Memory B cell (primary cell): ENCODE measurements around the gene SPTBN5.

Experiments
- ATAC-seq: fragments of 150-1000 bp; cut with Tn5 transposase; 2 replicates; pipeline ENCODE4 v1.10.0; 2021; ENCODE audit warnings: low read depth, mild to moderate bottlenecking, moderate library complexity
- DNase-seq, 2 donors: peaks; one replicate each; pipeline ENCODE4 v3.0.0; 2022; ENCODE audit warnings: low spot score in 2 of 2
- H3K27ac Mint-ChIP-seq: one replicate; pipeline ENCODE4 v1.8.0; 2022; ENCODE audit warnings: mild to moderate bottlenecking, moderate library complexity, mixed read lengths
- H3K27me3 Mint-ChIP-seq: one replicate; pipeline ENCODE4 v1.8.0; 2022; ENCODE audit warnings: mixed read lengths
- H3K36me3 Mint-ChIP-seq: one replicate; pipeline ENCODE4 v1.8.0; 2022; ENCODE audit warnings: mild to moderate bottlenecking, mixed read lengths
- H3K4me1 Mint-ChIP-seq: one replicate; pipeline ENCODE4 v1.8.0; 2022; ENCODE audit warnings: mixed read lengths
- H3K4me3 Mint-ChIP-seq: one replicate; pipeline ENCODE4 v1.8.0; 2022; ENCODE audit warnings: mild to moderate bottlenecking, moderate library complexity, mixed read lengths
- H3K9me3 Mint-ChIP-seq: one replicate; pipeline ENCODE4 v1.8.0; 2022; ENCODE audit warnings: mixed read lengths

The SPTBN5 gene

GRCh38 chr15:41901431-41901830, 7.6 kb upstream of the SPTBN5 start:
- H3K4me3 Mint-ChIP-seq = no peak overlapping the region
- DNase-seq (no peak), ATAC-seq (no peak)
- no peak overlapping the region for H3K27ac Mint-ChIP-seq
- H3K36me3 Mint-ChIP-seq = peaks cover 5% of the 10 kb centered on the region
- peaks cover 4% of the 10 kb centered on the region for H3K9me3 Mint-ChIP-seq
- peaks cover 5% of the 10 kb centered on the region for H3K4me1 Mint-ChIP-seq
- H3K27me3 Mint-ChIP-seq = no peaks in the 10 kb centered on the region

- no peak overlapping the region for H3K27ac Mint-ChIP-seq
- no peaks in the 10 kb centered on the region for H3K27me3 Mint-ChIP-seq
- peaks cover 8% of the 10 kb centered on the region for H3K4me1 Mint-ChIP-seq
- no peaks in the 10 kb centered on the region for H3K36me3 Mint-ChIP-seq
- no peak overlapping the region for H3K4me3 Mint-ChIP-seq
- DNase-seq (no peak), ATAC-seq (no peak)
- H3K9me3 Mint-ChIP-seq = no peaks in the 10 kb centered on the region
These were observed 6.9 kb upstream of the SPTBN5 start for GRCh38 chr15:41900526-41901380.

DNA sequence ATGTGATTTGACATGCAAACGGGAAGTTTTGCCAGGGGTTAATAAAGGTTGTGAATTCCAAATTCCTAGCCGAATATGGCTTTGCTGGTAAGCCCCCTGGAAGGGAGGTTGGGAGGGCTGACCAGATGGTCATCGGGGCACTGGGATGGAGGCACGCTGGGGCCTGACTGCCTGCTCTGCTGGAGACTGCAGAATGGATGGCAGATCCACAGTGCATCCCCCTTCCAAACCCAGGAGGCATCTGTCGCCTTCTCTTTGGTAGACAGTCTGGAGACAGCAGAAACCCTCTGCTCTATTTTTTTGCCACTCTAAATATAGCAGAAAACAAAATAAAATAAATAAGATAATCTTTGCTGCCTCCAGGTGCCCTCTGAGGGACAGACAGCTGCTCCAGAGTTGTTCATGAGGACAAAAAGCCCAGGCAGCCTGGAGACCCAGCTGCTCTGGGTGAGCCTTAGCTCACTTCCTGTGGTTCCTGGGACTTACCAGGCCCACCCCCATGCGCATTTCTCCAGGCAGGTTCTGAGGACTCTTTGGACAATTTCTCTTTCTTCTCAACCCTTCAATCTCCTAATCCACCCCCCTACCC, 6.1 kb upstream of the SPTBN5 start:
- H3K4me1 Mint-ChIP-seq = peaks cover 15% of the 10 kb centered on the region
- ATAC-seq = no peak

GRCh38 chr15:41897363-41897799, 3.5 kb upstream of the SPTBN5 start:
- no peak for DNase-seq
- Mint-ChIP-seq H3K9me3 (no peaks in the 10 kb centered on the region), H3K27ac (peak overlapping the region; percentile 85), H3K4me3 (no peak overlapping the region), H3K36me3 (no peaks in the 10 kb centered on the region), H3K4me1 (peaks cover 21% of the 10 kb centered on the region), H3K27me3 (no peaks in the 10 kb centered on the region)
- no peak for ATAC-seq

More for the DNA sequence above, 6.1 kb upstream of the SPTBN5 start:
- Mint-ChIP-seq H3K36me3 (no peaks in the 10 kb centered on the region), H3K4me3 (no peak overlapping the region), H3K9me3 (no peaks in the 10 kb centered on the region), H3K27me3 (no peaks in the 10 kb centered on the region), H3K27ac (no peak overlapping the region)
- no peak for DNase-seq

GRCh38 chr15:41896566-41896965, 2.7 kb upstream of the SPTBN5 start:
- H3K4me1 Mint-ChIP-seq = peaks cover 23% of the 10 kb centered on the region
- no peak for ATAC-seq
- H3K27ac Mint-ChIP-seq = peak overlapping the region; percentile 85
- H3K36me3 Mint-ChIP-seq = no peaks in the 10 kb centered on the region
- DNase-seq = no peak
- H3K27me3 Mint-ChIP-seq = no peaks in the 10 kb centered on the region
- no peak overlapping the region for H3K4me3 Mint-ChIP-seq
- no peaks in the 10 kb centered on the region for H3K9me3 Mint-ChIP-seq

DNA sequence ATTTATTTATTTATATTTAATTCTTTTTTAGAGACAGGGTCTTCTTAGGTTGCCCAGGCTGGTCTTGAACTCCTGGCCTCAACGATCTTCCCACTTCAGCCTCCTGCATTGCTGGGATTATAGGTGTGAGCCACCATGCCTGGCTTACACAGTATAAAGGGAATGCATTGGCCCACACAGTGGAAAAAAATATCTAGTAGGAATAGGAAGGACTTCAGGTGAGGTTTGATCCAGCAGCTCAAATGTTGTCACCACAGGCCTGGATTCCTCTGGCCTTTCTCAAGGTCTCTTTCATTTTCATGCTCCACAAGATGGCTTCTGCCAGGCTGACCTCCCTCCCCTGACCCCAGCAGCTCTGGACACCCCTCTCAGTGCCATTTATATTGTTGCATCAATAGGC, 2.1 kb upstream of the SPTBN5 start:
- Mint-ChIP-seq H3K27ac (peak overlapping the region; percentile 85), H3K4me3 (no peak overlapping the region), H3K4me1 (peaks cover 23% of the 10 kb centered on the region), H3K9me3 (no peaks in the 10 kb centered on the region), H3K27me3 (no peaks in the 10 kb centered on the region), H3K36me3 (no peaks in the 10 kb centered on the region)
- ATAC-seq (no peak), DNase-seq (no peak)

GRCh38 chr15:41895491-41895890, 1.6 kb upstream of the SPTBN5 start:
- H3K27ac Mint-ChIP-seq = peak overlapping the region; percentile 85
- peaks cover 23% of the 10 kb centered on the region for H3K4me1 Mint-ChIP-seq
- no peaks in the 10 kb centered on the region for H3K9me3 Mint-ChIP-seq
- no peaks in the 10 kb centered on the region for H3K36me3 Mint-ChIP-seq
- no peaks in the 10 kb centered on the region for H3K27me3 Mint-ChIP-seq
- ATAC-seq = no peak
- no peak for DNase-seq
- H3K4me3 Mint-ChIP-seq = peak overlapping the region; percentile 60

GRCh38 chr15:41894791-41895463, 1.1 kb upstream of the SPTBN5 start:
- no peaks in the 10 kb centered on the region for H3K9me3 Mint-ChIP-seq
- ATAC-seq (peak; percentile 98), DNase-seq (peak; percentile 67)
- H3K27me3 Mint-ChIP-seq = no peaks in the 10 kb centered on the region
- H3K27ac Mint-ChIP-seq = peak overlapping the region; percentile 85
- H3K4me3 Mint-ChIP-seq = peak overlapping the region; percentile 60
- peaks cover 23% of the 10 kb centered on the region for H3K4me1 Mint-ChIP-seq
- no peaks in the 10 kb centered on the region for H3K36me3 Mint-ChIP-seq

GRCh38 chr15:41894251-41894790, 468 bp upstream of the SPTBN5 start:
- ATAC-seq = no peak
- Mint-ChIP-seq H3K36me3 (no peaks in the 10 kb centered on the region), H3K4me3 (peak overlapping the region; percentile 60), H3K4me1 (peaks cover 25% of the 10 kb centered on the region), H3K27ac (peak overlapping the region; percentile 85), H3K9me3 (no peaks in the 10 kb centered on the region), H3K27me3 (no peaks in the 10 kb centered on the region)
- no peak for DNase-seq

- Mint-ChIP-seq H3K9me3 (no peaks in the 10 kb centered on the region), H3K4me3 (peak overlapping the region; percentile 75), H3K4me1 (peaks cover 34% of the 10 kb centered on the region), H3K36me3 (no peaks in the 10 kb centered on the region), H3K27me3 (no peaks in the 10 kb centered on the region), H3K27ac (peak overlapping the region; percentile 87)
- ATAC-seq (peak; percentile 18), DNase-seq (no peak)
These were observed 1.0 kb downstream of the SPTBN5 start for GRCh38 chr15:41892621-41893421.

- Mint-ChIP-seq H3K27me3 (no peaks in the 10 kb centered on the region), H3K4me3 (no peak overlapping the region), H3K36me3 (no peaks in the 10 kb centered on the region), H3K27ac (peak overlapping the region; percentile 87), H3K9me3 (no peaks in the 10 kb centered on the region), H3K4me1 (peaks cover 34% of the 10 kb centered on the region)
- DNase-seq (no peak), ATAC-seq (no peak)
These were observed 1.9 kb downstream of the SPTBN5 start for GRCh38 chr15:41891946-41892345.

- H3K4me3 Mint-ChIP-seq = no peak overlapping the region
These were observed 2.6 kb downstream of the SPTBN5 start for GRCh38 chr15:41891226-41891625.

GRCh38 chr15:41890050-41890690, 3.7 kb downstream of the SPTBN5 start:
- Mint-ChIP-seq H3K4me1 (peaks cover 29% of the 10 kb centered on the region), H3K9me3 (no peaks in the 10 kb centered on the region), H3K4me3 (no peak overlapping the region), H3K36me3 (no peaks in the 10 kb centered on the region), H3K27ac (no peak overlapping the region), H3K27me3 (no peaks in the 10 kb centered on the region)
- ATAC-seq (no peak), DNase-seq (no peak)

More at GRCh38 chr15:41891226-41891625, 2.6 kb downstream of the SPTBN5 start:
- Mint-ChIP-seq H3K9me3 (no peaks in the 10 kb centered on the region), H3K4me1 (peaks cover 32% of the 10 kb centered on the region), H3K36me3 (no peaks in the 10 kb centered on the region), H3K27me3 (no peaks in the 10 kb centered on the region), H3K27ac (no peak overlapping the region)
- DNase-seq (no peak), ATAC-seq (no peak)
